ENCODE measurements around the gene GALNT13. TPM values are rescaled to one million over a fixed set of nuclear protein-coding genes. Genes with fewer than 3 reads are reported as not detected.

GALNT13 gene
- total RNA-seq, 1 donor from 2014 or later, result under 0.01 TPM

- H3K36me3 ChIP-seq (ENCODE audit: control insufficient read depth in 3 of 3, insufficient read depth in 3 of 3, low read length in 3 of 3), result no peaks in the 10 kb centered on the region
- no peaks in the 10 kb centered on the region for H3K4me1 ChIP-seq (ENCODE audit: control insufficient read depth in 3 of 3, insufficient read depth in 3 of 3, low read length in 3 of 3)
- no peaks in the 10 kb centered on the region for H3K27me3 ChIP-seq (ENCODE audit: control insufficient read depth in 3 of 3, insufficient read depth in 3 of 3, low read length in 3 of 3)
- no peak overlapping the region for H3K9ac ChIP-seq (ENCODE audit: low read depth in 1 of 3, low read length in 3 of 3)
- no peaks in the 10 kb centered on the region for H3K9me3 ChIP-seq (ENCODE audit: control insufficient read depth in 3 of 3, low read length in 3 of 3)
- H3K27ac ChIP-seq (ENCODE audit: low read depth, low read length), result no peak overlapping the region
- H3K4me3 ChIP-seq (ENCODE audit: low read length in 3 of 3), result no peak overlapping the region
Observed at GRCh38 chr2:154231021-154231420, 359.3 kb downstream of the GALNT13 start.

DNA sequence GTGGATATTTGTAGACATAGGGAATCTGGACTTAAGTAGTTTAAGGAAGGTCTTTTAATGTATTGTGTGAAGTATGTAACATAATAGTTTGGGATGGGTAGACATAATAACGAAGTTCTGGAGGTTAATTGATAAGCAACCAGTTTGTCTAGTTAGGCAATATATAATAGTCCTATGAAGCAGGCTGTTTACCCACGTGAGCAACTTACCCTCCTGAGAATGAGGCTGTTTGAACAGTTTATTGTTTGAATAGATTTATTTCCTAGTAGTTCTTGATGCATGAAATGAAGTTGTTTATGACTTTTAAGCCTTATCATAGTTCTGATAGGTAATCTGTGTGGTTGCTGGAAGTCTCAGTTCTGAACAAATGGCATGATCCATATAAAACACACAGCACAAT lies 361.5 kb downstream of the GALNT13 start:
- no peaks in the 10 kb centered on the region for H3K4me1 ChIP-seq (ENCODE audit: control insufficient read depth in 3 of 3, insufficient read depth in 3 of 3, low read length in 3 of 3)
- H3K36me3 ChIP-seq (ENCODE audit: control insufficient read depth in 3 of 3, insufficient read depth in 3 of 3, low read length in 3 of 3), result no peaks in the 10 kb centered on the region
- no peaks in the 10 kb centered on the region for H3K9me3 ChIP-seq (ENCODE audit: control insufficient read depth in 3 of 3, low read length in 3 of 3)
- H3K4me3 ChIP-seq (ENCODE audit: low read length in 3 of 3), result no peak overlapping the region
- no peak overlapping the region for H3K27ac ChIP-seq (ENCODE audit: low read depth, low read length)
- H3K9ac ChIP-seq (ENCODE audit: low read depth in 1 of 3, low read length in 3 of 3), result no peak overlapping the region
- H3K27me3 ChIP-seq (ENCODE audit: control insufficient read depth in 3 of 3, insufficient read depth in 3 of 3, low read length in 3 of 3), result no peaks in the 10 kb centered on the region

DNA sequence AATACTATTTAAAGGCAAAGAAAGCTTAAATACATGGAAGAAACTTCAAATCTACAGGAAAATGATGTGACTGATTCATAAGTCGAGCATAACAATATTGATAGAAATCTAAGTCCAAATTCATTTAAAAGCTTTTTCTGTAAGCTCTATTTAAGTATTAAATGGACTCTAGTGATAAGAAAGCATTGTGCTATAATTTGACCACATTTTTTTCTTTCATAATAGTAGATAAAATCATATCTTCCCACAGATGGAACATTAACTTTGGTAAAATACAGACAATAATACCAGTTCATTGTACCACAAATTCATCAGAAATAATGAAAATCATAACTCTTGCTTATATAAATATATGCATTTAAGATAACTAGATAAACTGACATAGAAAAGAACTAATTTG lies 366.5 kb downstream of the GALNT13 start:
- no peak overlapping the region for H3K9ac ChIP-seq (ENCODE audit: low read depth in 1 of 3, low read length in 3 of 3)
- no peaks in the 10 kb centered on the region for H3K36me3 ChIP-seq (ENCODE audit: control insufficient read depth in 3 of 3, insufficient read depth in 3 of 3, low read length in 3 of 3)
- H3K4me1 ChIP-seq (ENCODE audit: control insufficient read depth in 3 of 3, insufficient read depth in 3 of 3, low read length in 3 of 3), result no peaks in the 10 kb centered on the region
- H3K27me3 ChIP-seq (ENCODE audit: control insufficient read depth in 3 of 3, insufficient read depth in 3 of 3, low read length in 3 of 3), result no peaks in the 10 kb centered on the region
- no peak overlapping the region for H3K4me3 ChIP-seq (ENCODE audit: low read length in 3 of 3)
- no peak overlapping the region for H3K27ac ChIP-seq (ENCODE audit: low read depth, low read length)
- no peaks in the 10 kb centered on the region for H3K9me3 ChIP-seq (ENCODE audit: control insufficient read depth in 3 of 3, low read length in 3 of 3)

DNA sequence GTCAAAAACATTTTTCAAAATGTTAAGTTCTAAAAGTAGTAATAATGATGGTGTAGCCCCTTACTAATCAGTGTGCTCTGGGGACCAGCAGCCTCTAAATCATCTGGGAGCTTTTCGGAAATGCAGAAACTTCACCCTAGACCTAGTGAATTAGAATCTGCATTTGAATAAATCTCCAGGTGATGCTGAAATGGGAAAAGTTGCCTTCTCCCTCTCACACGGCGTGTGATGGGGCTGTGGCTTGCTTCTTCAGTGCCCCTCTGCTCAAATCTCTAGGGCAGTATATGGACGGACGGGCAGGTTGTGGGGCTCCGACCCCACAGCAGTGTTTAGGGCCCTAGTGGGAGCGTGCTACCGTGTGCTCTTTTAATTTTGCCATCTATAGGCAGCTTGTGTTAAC lies 368.6 kb downstream of the GALNT13 start:
- Histone ChIP-seq H3K36me3 (ENCODE audit: control insufficient read depth in 3 of 3, insufficient read depth in 3 of 3, low read length in 3 of 3) (no peaks in the 10 kb centered on the region), H3K4me1 (ENCODE audit: control insufficient read depth in 3 of 3, insufficient read depth in 3 of 3, low read length in 3 of 3) (no peaks in the 10 kb centered on the region), H3K4me3 (ENCODE audit: low read length in 3 of 3) (no peak overlapping the region), H3K27me3 (ENCODE audit: control insufficient read depth in 3 of 3, insufficient read depth in 3 of 3, low read length in 3 of 3) (no peaks in the 10 kb centered on the region), H3K9ac (ENCODE audit: low read depth in 1 of 3, low read length in 3 of 3) (no peak overlapping the region), H3K27ac (ENCODE audit: low read depth, low read length) (no peak overlapping the region), H3K9me3 (ENCODE audit: control insufficient read depth in 3 of 3, low read length in 3 of 3) (no peaks in the 10 kb centered on the region)

- H3K27ac ChIP-seq (ENCODE audit: low read depth, low read length), result no peak overlapping the region
- H3K4me3 ChIP-seq (ENCODE audit: low read length in 3 of 3), result no peak overlapping the region
- no peaks in the 10 kb centered on the region for H3K9me3 ChIP-seq (ENCODE audit: control insufficient read depth in 3 of 3, low read length in 3 of 3)
- no peak overlapping the region for H3K9ac ChIP-seq (ENCODE audit: low read depth in 1 of 3, low read length in 3 of 3)
- no peaks in the 10 kb centered on the region for H3K4me1 ChIP-seq (ENCODE audit: control insufficient read depth in 3 of 3, insufficient read depth in 3 of 3, low read length in 3 of 3)
- H3K36me3 ChIP-seq (ENCODE audit: control insufficient read depth in 3 of 3, insufficient read depth in 3 of 3, low read length in 3 of 3), result no peaks in the 10 kb centered on the region
- H3K27me3 ChIP-seq (ENCODE audit: control insufficient read depth in 3 of 3, insufficient read depth in 3 of 3, low read length in 3 of 3), result no peaks in the 10 kb centered on the region
Observed at GRCh38 chr2:154240921-154241379, 369.2 kb downstream of the GALNT13 start.

GRCh38 chr2:154242687-154243086 lies 371.0 kb downstream of the GALNT13 start:
- no peaks in the 10 kb centered on the region for H3K36me3 ChIP-seq (ENCODE audit: control insufficient read depth in 3 of 3, insufficient read depth in 3 of 3, low read length in 3 of 3)
- H3K4me1 ChIP-seq (ENCODE audit: control insufficient read depth in 3 of 3, insufficient read depth in 3 of 3, low read length in 3 of 3), result no peaks in the 10 kb centered on the region
- no peak overlapping the region for H3K27ac ChIP-seq (ENCODE audit: low read depth, low read length)
- no peaks in the 10 kb centered on the region for H3K9me3 ChIP-seq (ENCODE audit: control insufficient read depth in 3 of 3, low read length in 3 of 3)
- H3K4me3 ChIP-seq (ENCODE audit: low read length in 3 of 3), result no peak overlapping the region
- H3K27me3 ChIP-seq (ENCODE audit: control insufficient read depth in 3 of 3, insufficient read depth in 3 of 3, low read length in 3 of 3), result no peaks in the 10 kb centered on the region
- no peak overlapping the region for H3K9ac ChIP-seq (ENCODE audit: low read depth in 1 of 3, low read length in 3 of 3)

DNA sequence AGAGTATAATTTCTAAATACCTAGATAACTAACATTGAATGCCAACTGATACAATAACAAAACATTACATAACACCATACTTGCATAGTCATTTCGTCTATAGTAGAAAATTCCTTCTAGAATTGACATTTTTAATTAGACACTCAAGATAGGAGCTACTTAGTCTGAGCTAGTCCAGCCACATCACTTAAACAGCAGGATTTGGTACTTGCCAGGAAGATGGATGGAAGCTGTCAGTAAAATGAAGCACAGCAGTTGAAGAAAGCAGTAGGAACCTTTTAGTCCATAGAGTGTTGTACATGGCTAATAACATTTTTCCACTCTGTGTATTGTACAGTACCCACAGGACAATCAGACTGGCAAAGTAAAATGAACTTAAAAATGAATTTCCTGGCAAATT lies 372.0 kb downstream of the GALNT13 start:
- no peak overlapping the region for H3K4me3 ChIP-seq (ENCODE audit: low read length in 3 of 3)
- H3K9ac ChIP-seq (ENCODE audit: low read depth in 1 of 3, low read length in 3 of 3), result no peak overlapping the region
- no peaks in the 10 kb centered on the region for H3K36me3 ChIP-seq (ENCODE audit: control insufficient read depth in 3 of 3, insufficient read depth in 3 of 3, low read length in 3 of 3)
- H3K27me3 ChIP-seq (ENCODE audit: control insufficient read depth in 3 of 3, insufficient read depth in 3 of 3, low read length in 3 of 3), result no peaks in the 10 kb centered on the region
- H3K9me3 ChIP-seq (ENCODE audit: control insufficient read depth in 3 of 3, low read length in 3 of 3), result no peaks in the 10 kb centered on the region
- no peak overlapping the region for H3K27ac ChIP-seq (ENCODE audit: low read depth, low read length)
- H3K4me1 ChIP-seq (ENCODE audit: control insufficient read depth in 3 of 3, insufficient read depth in 3 of 3, low read length in 3 of 3), result no peaks in the 10 kb centered on the region

DNA sequence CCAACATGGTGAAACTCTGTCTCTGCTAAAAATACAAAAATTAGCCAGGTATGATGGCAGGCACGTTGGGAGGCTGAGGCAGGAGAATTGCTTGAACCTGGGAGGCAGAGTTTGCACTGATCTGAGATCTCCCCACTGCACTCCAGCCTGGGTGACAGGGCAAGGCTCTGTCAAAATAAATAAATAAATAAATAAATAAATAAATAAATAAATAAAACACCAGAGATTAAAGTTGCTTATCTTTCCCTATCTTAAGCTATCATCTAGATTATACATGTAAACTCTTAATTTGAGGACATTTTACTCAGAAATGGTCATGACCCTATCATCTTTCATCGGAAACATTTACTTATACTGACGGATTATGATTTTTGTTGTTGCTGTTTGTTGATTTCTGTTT lies 373.2 kb downstream of the GALNT13 start:
- Histone ChIP-seq H3K4me1 (ENCODE audit: control insufficient read depth in 3 of 3, insufficient read depth in 3 of 3, low read length in 3 of 3) (no peaks in the 10 kb centered on the region), H3K27me3 (ENCODE audit: control insufficient read depth in 3 of 3, insufficient read depth in 3 of 3, low read length in 3 of 3) (no peaks in the 10 kb centered on the region), H3K36me3 (ENCODE audit: control insufficient read depth in 3 of 3, insufficient read depth in 3 of 3, low read length in 3 of 3) (no peaks in the 10 kb centered on the region), H3K4me3 (ENCODE audit: low read length in 3 of 3) (no peak overlapping the region), H3K9me3 (ENCODE audit: control insufficient read depth in 3 of 3, low read length in 3 of 3) (no peaks in the 10 kb centered on the region), H3K9ac (ENCODE audit: low read depth in 1 of 3, low read length in 3 of 3) (no peak overlapping the region), H3K27ac (ENCODE audit: low read depth, low read length) (no peak overlapping the region)

DNA sequence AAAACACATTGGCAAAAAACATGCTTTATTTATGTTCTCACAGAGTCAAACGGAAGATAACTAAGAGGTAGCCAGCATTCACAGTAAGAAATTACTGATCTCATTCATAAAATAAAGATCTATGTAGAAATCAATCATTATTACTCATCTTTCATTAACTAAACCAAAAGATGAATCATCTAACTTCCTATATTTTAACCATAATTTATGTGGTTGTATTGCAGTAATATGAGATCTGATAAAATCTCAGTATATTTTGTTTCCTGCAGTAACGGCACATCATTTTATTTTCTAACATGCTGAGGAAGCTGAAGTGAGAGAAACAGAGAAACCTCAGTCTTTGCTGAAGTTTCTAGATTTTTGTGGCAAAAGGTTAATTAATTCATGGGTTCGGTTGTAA lies 375.8 kb downstream of the GALNT13 start:
- H3K27ac ChIP-seq (ENCODE audit: low read depth, low read length), result no peak overlapping the region
- H3K9ac ChIP-seq (ENCODE audit: low read depth in 1 of 3, low read length in 3 of 3), result no peak overlapping the region
- H3K9me3 ChIP-seq (ENCODE audit: control insufficient read depth in 3 of 3, low read length in 3 of 3), result no peaks in the 10 kb centered on the region
- H3K36me3 ChIP-seq (ENCODE audit: control insufficient read depth in 3 of 3, insufficient read depth in 3 of 3, low read length in 3 of 3), result no peaks in the 10 kb centered on the region
- H3K4me3 ChIP-seq (ENCODE audit: low read length in 3 of 3), result no peak overlapping the region
- H3K4me1 ChIP-seq (ENCODE audit: control insufficient read depth in 3 of 3, insufficient read depth in 3 of 3, low read length in 3 of 3), result no peaks in the 10 kb centered on the region
- no peaks in the 10 kb centered on the region for H3K27me3 ChIP-seq (ENCODE audit: control insufficient read depth in 3 of 3, insufficient read depth in 3 of 3, low read length in 3 of 3)

DNA sequence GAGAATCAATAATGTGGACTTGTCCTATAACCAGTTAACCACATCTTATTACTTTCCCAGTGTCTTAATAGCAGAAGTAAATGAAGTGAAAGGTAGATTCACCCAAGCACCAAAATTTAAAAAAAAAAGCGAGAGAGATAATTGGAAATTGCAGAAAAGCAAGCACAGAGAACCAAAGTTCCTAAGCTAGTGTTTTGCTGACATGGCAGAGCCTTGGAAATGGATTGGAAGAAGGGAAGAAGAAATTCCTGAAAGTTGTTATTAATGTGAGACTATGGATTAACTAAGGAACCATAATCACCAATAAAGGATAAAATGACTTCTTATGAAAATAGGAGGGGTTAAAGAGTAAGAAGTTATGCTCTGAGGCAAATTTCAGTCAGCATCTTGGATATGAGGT lies 384.4 kb downstream of the GALNT13 start:
- no peak overlapping the region for H3K4me3 ChIP-seq (ENCODE audit: low read length in 3 of 3)
- H3K27ac ChIP-seq (ENCODE audit: low read depth, low read length), result no peak overlapping the region
- no peaks in the 10 kb centered on the region for H3K27me3 ChIP-seq (ENCODE audit: control insufficient read depth in 3 of 3, insufficient read depth in 3 of 3, low read length in 3 of 3)
- no peaks in the 10 kb centered on the region for H3K36me3 ChIP-seq (ENCODE audit: control insufficient read depth in 3 of 3, insufficient read depth in 3 of 3, low read length in 3 of 3)
- no peaks in the 10 kb centered on the region for H3K4me1 ChIP-seq (ENCODE audit: control insufficient read depth in 3 of 3, insufficient read depth in 3 of 3, low read length in 3 of 3)
- H3K9ac ChIP-seq (ENCODE audit: low read depth in 1 of 3, low read length in 3 of 3), result no peak overlapping the region
- H3K9me3 ChIP-seq (ENCODE audit: control insufficient read depth in 3 of 3, low read length in 3 of 3), result no peaks in the 10 kb centered on the region

- Histone ChIP-seq H3K27ac (ENCODE audit: low read depth, low read length) (no peak overlapping the region), H3K4me3 (ENCODE audit: low read length in 3 of 3) (no peak overlapping the region), H3K9ac (ENCODE audit: low read depth in 1 of 3, low read length in 3 of 3) (no peak overlapping the region), H3K27me3 (ENCODE audit: control insufficient read depth in 3 of 3, insufficient read depth in 3 of 3, low read length in 3 of 3) (no peaks in the 10 kb centered on the region), H3K9me3 (ENCODE audit: control insufficient read depth in 3 of 3, low read length in 3 of 3) (no peaks in the 10 kb centered on the region), H3K4me1 (ENCODE audit: control insufficient read depth in 3 of 3, insufficient read depth in 3 of 3, low read length in 3 of 3) (no peaks in the 10 kb centered on the region), H3K36me3 (ENCODE audit: control insufficient read depth in 3 of 3, insufficient read depth in 3 of 3, low read length in 3 of 3) (no peaks in the 10 kb centered on the region)
Observed at GRCh38 chr2:154259030-154259429, 387.3 kb downstream of the GALNT13 start.
